ENCODE measurements around the gene MVP. TPM values are rescaled to one million over a fixed set of nuclear protein-coding genes. Genes with fewer than 3 reads are reported as not detected.
"Not testable (repeated sequence)": the region's sequence is repeated elsewhere in the genome, so short reads cannot be mapped to it uniquely, and the experiment has no call there.

The MVP gene
- total RNA-seq, 2 experiments from 2014 or later: 32.5 to 33.2 TPM

DNA sequence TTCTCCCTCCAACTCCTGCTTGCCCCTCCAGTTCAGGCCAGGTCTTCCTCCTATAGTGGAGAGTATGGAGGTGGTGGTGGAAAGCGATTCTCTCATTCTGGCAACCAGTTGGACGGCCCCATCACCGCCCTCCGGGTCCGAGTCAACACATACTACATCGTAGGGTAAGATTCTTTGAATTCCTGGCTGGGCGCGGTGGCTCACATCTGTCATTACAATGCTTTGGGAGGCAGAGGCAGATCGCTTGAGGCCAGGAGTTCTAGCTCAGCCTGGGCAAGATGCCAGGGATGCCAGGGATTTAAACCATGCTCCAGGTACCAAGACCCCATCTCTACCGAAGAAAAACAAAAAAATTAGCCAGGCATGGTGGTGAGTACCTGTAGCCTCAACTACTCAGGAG, 40.8 kb upstream of the MVP start:
- ATAC-seq (no peak), DNase-seq (no peak)
- no peaks in the 10 kb centered on the region for H3K9me3 Mint-ChIP-seq
- peaks cover 18% of the 10 kb centered on the region for H3K4me1 Mint-ChIP-seq (ENCODE audit: low read depth)
- intact Hi-C loops (cut with micrococcal nuclease): no loop called here
- no peak overlapping the region for H3K27ac Mint-ChIP-seq
- ChIA-PET POLR2A (interaction anchor here (1.2 kb wide), 1 partner anchor 11 kb away, joined by 6 read pairs; the partner anchor contains the start of gene KIF22), CTCF (interaction anchor here (1.3 to 1.5 kb wide), 2 partner anchors 11 to 37 kb away, joined by 3 to 4 read pairs; partner anchors contain the start of gene KIF22)
- TF ChIP-seq, protein P1, sequence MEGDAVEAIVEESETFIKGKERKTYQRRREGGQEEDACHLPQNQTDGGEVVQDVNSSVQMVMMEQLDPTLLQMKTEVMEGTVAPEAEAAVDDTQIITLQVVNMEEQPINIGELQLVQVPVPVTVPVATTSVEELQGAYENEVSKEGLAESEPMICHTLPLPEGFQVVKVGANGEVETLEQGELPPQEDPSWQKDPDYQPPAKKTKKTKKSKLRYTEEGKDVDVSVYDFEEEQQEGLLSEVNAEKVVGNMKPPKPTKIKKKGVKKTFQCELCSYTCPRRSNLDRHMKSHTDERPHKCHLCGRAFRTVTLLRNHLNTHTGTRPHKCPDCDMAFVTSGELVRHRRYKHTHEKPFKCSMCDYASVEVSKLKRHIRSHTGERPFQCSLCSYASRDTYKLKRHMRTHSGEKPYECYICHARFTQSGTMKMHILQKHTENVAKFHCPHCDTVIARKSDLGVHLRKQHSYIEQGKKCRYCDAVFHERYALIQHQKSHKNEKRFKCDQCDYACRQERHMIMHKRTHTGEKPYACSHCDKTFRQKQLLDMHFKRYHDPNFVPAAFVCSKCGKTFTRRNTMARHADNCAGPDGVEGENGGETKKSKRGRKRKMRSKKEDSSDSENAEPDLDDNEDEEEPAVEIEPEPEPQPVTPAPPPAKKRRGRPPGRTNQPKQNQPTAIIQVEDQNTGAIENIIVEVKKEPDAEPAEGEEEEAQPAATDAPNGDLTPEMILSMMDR (IDR thresholded peaks at IDR 0.05): no peak
- no peaks in the 10 kb centered on the region for H3K27me3 Mint-ChIP-seq
- no peaks in the 10 kb centered on the region for H3K36me3 Mint-ChIP-seq (ENCODE audit: low read depth)
- no peak overlapping the region for H3K4me3 Mint-ChIP-seq

GRCh38 chr16:29783094-29783953, 36.9 kb upstream of the MVP start:
- peaks cover 26% of the 10 kb centered on the region for H3K4me1 Mint-ChIP-seq (ENCODE audit: low read depth)
- ChIA-PET CTCF (interaction anchor here (1.5 to 4.4 kb wide), 4 partner anchors 9 to 82 kb away, joined by 3 to 42 read pairs (median 11); no protein-coding TSS in a partner anchor), POLR2A (interaction anchor here (1.0 kb wide), 1 partner anchor 16 kb away, joined by 3 read pairs; no protein-coding TSS in a partner anchor)
- intact Hi-C loops (cut with micrococcal nuclease): loop anchor here (10.0 kb wide), 1 partner anchor 79 kb away; no protein-coding TSS in a partner anchor
- not testable (repeated sequence) for DNase-seq; H3K36me3 Mint-ChIP-seq (ENCODE audit: low read depth); H3K4me3 Mint-ChIP-seq; H3K27ac Mint-ChIP-seq; H3K9me3 Mint-ChIP-seq; H3K27me3 Mint-ChIP-seq; ATAC-seq

GRCh38 chr16:29784157-29784556, 36.1 kb upstream of the MVP start:
- H3K27ac Mint-ChIP-seq: peak overlapping the region; percentile 24
- POLR2A ChIA-PET: interaction anchor here (0.9 to 1.7 kb wide), 5 partner anchors 15 to 85 kb away, joined by 3 to 9 read pairs (median 5); partner anchors contain the start of gene C16orf54

GRCh38 chr16:29784901-29785500, 35.3 kb upstream of the MVP start:
- CTCF ChIA-PET: interaction anchor here (0.6 to 4.4 kb wide), 38 partner anchors 8 to 226 kb away, joined by 3 to 42 read pairs (median 4); partner anchors contain the start of genes C16orf54, DOC2A, MVP and PAGR1
- Mint-ChIP-seq H3K4me3 (peak overlapping the region; percentile 58), H3K4me1 (ENCODE audit: low read depth) (peaks cover 32% of the 10 kb centered on the region), H3K27ac (peak overlapping the region; percentile 66), H3K36me3 (ENCODE audit: low read depth) (no peaks in the 10 kb centered on the region), H3K27me3 (no peaks in the 10 kb centered on the region), H3K9me3 (no peaks in the 10 kb centered on the region)
- POLR2A ChIA-PET: interaction anchor here (0.9 to 1.7 kb wide), 7 partner anchors 23 to 86 kb away, joined by 3 to 9 read pairs (median 5); partner anchors contain the start of gene C16orf54
- intact Hi-C loops (cut with micrococcal nuclease): loop anchor here (10.0 kb wide), 1 partner anchor 80 kb away; no protein-coding TSS in a partner anchor
- TF ChIP-seq, protein P1 (IDR thresholded peaks at IDR 0.05): peak; percentile 91
- ATAC-seq (peak; percentile 91), DNase-seq (peak; percentile 84)

More at GRCh38 chr16:29784157-29784556, 36.1 kb upstream of the MVP start:
- H3K9me3 Mint-ChIP-seq: no peaks in the 10 kb centered on the region
- H3K4me3 Mint-ChIP-seq: no peak overlapping the region
- intact Hi-C loops (cut with micrococcal nuclease): loop anchor here (10.0 kb wide), 1 partner anchor 79 kb away; no protein-coding TSS in a partner anchor
- peak; percentile 62 for DNase-seq
- TF ChIP-seq, protein P1 (IDR thresholded peaks at IDR 0.05): no peak
- H3K4me1 Mint-ChIP-seq (ENCODE audit: low read depth): peaks cover 30% of the 10 kb centered on the region
- peak; percentile 85 for ATAC-seq
- no peaks in the 10 kb centered on the region for H3K27me3 Mint-ChIP-seq
- H3K36me3 Mint-ChIP-seq (ENCODE audit: low read depth): no peaks in the 10 kb centered on the region
- CTCF ChIA-PET: interaction anchor here (0.7 to 4.4 kb wide), 22 partner anchors 8 to 189 kb away, joined by 3 to 42 read pairs (median 5); partner anchors contain the start of genes MVP and PAGR1

DNA sequence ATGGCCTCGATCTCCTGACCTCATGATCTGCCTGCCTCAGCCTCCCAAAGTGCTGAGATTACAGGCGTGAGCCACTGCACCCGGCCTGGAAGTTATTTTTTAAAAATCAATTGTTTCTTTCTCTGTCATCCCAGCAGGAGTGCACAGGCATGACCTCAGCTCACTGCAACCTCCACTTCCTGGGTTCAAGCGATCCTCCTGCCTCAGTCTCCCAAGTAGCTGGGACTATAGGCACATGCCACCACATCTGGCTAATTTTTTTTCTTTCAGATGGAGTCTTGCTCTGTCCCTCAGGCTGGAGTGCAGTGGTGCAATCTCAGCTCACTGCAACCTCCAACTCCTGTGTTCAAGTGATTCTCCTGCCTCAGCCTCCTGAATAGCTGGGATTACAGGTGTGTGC, 33.1 kb upstream of the MVP start:
- not testable (repeated sequence) for H3K4me3 Mint-ChIP-seq, ATAC-seq, H3K27ac Mint-ChIP-seq, H3K9me3 Mint-ChIP-seq, H3K27me3 Mint-ChIP-seq, DNase-seq
- peaks cover 34% of the 10 kb centered on the region for H3K4me1 Mint-ChIP-seq (ENCODE audit: low read depth)
- ChIA-PET POLR2A (interaction anchor here (0.6 kb wide), 1 partner anchor 48 kb away, joined by 3 read pairs; no protein-coding TSS in a partner anchor), CTCF (interaction anchor here (1.4 to 4.4 kb wide), 4 partner anchors 17 to 86 kb away, joined by 6 to 42 read pairs (median 12); no protein-coding TSS in a partner anchor)
- peaks cover 14% of the 10 kb centered on the region for H3K36me3 Mint-ChIP-seq (ENCODE audit: low read depth)
- intact Hi-C loops (cut with micrococcal nuclease): loop anchor here (10.0 kb wide), 1 partner anchor 82 kb away; no protein-coding TSS in a partner anchor
